RWPE2 (cell line): ENCODE measurements around the gene BCL2L11.

Source experiments
- ATAC-seq: fragments of 200-7000 bp; cut with Tn5 transposase; 3 replicates; pipeline ENCODE4 v1.9.1; 2021; ENCODE audit warnings: low read depth
- DNase-seq: peaks from one replicate; pipeline ENCODE4 v3.0.0-alpha.2; 2020; ENCODE audit warnings: low spot score
- H3K27ac ChIP-seq: fragments of 450-650 bp; 2 replicates; pipeline ENCODE4 v1.5.1; 2017; ENCODE audit warnings: mild to moderate bottlenecking; ENCODE audit not compliant: poor library complexity, severe bottlenecking
- H3K27me3 ChIP-seq: fragments of 250-450 bp; sonication (Bioruptor Pico); 2 replicates; pipeline ENCODE4 v1.5.1; 2021; ENCODE audit warnings: mild to moderate bottlenecking, moderate library complexity; ENCODE audit not compliant: insufficient read depth, poor library complexity, severe bottlenecking
- H3K36me3 ChIP-seq: fragments of 250-450 bp; sonication (Bioruptor Pico); 2 replicates; pipeline ENCODE4 v1.5.1; 2020; ENCODE audit warnings: low read depth, mild to moderate bottlenecking, moderate library complexity
- H3K4me1 ChIP-seq: fragments of 250-450 bp; sonication (Bioruptor Pico); 2 replicates; pipeline ENCODE4 v1.5.1; 2021; ENCODE audit warnings: mild to moderate bottlenecking, moderate library complexity; ENCODE audit not compliant: insufficient read depth, poor library complexity, severe bottlenecking
- H3K4me3 ChIP-seq: fragments of 250-450 bp; sonication (Bioruptor Pico); 2 replicates; pipeline ENCODE4 v1.5.1; 2021; ENCODE audit warnings: mild to moderate bottlenecking, moderate library complexity; ENCODE audit not compliant: severe bottlenecking
- H3K9me3 ChIP-seq: fragments of 250-450 bp; sonication (Bioruptor Pico); 2 replicates; pipeline ENCODE4 v1.5.1; 2021; ENCODE audit warnings: mild to moderate bottlenecking, moderate library complexity; ENCODE audit not compliant: severe bottlenecking
- TF ChIP-seq, protein P1 (sequence below): fragments of 450-650 bp; IDR thresholded peaks from one replicate; pipeline ENCODE4 v1.5.1; 2017; ENCODE audit warnings: mild to moderate bottlenecking, moderate library complexity; ENCODE audit not compliant: poor library complexity, severe bottlenecking

BCL2L11 gene

DNA sequence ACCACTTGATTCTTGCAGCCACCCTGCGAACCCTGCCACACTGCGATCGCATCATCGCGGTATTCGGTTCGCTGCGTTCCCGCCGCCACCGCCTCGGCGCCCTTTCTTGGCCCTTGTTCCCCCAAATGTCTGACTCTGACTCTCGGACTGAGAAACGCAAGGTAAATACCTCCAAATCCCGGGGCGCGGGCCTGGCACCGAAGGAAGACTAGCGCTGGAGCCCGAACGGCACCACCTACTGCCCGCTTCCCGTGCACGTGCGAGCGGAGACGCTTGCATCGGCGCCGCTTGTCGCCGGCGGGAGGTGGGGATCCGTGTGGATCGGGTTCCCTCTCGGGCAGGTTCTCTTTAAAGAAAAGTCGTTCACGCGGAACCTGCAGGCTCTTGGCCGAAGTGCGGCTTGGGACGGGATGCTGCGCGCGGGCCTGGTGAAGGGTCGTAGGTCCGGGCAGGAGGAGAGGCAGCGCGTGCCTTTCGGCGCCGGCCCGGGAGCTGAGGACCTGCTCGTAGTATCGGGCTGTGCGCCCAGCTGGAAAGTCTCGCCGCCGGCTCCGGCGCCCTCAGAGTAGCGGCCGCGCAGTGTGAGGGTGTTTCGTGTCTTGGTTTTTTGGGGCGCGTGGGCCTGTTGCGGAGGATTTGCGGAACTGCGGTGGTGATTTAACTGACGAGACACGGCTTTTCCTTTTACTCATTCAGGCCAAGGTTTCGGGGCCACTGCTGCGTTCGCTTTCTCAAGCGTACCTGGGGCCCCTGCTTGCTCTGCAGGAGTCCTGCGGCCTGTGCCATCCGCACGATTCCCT, 514 bp downstream of the BCL2L11 start:
- peak; percentile 64 for DNase-seq
- Histone ChIP-seq H3K9me3 (no peaks in the 10 kb centered on the region), H3K27ac (peak overlapping the region; percentile 54), H3K27me3 (no peaks in the 10 kb centered on the region), H3K36me3 (peaks cover 13% of the 10 kb centered on the region), H3K4me3 (peak overlapping the region; percentile 81), H3K4me1 (no peaks in the 10 kb centered on the region)
- peak; percentile 3; the same call in 1 of the 3 replicates for ATAC-seq
- TF ChIP-seq, protein P1, sequence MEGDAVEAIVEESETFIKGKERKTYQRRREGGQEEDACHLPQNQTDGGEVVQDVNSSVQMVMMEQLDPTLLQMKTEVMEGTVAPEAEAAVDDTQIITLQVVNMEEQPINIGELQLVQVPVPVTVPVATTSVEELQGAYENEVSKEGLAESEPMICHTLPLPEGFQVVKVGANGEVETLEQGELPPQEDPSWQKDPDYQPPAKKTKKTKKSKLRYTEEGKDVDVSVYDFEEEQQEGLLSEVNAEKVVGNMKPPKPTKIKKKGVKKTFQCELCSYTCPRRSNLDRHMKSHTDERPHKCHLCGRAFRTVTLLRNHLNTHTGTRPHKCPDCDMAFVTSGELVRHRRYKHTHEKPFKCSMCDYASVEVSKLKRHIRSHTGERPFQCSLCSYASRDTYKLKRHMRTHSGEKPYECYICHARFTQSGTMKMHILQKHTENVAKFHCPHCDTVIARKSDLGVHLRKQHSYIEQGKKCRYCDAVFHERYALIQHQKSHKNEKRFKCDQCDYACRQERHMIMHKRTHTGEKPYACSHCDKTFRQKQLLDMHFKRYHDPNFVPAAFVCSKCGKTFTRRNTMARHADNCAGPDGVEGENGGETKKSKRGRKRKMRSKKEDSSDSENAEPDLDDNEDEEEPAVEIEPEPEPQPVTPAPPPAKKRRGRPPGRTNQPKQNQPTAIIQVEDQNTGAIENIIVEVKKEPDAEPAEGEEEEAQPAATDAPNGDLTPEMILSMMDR, result no peak

- peak; percentile 68 for ATAC-seq
- H3K9me3 ChIP-seq, result no peaks in the 10 kb centered on the region
- peaks cover 13% of the 10 kb centered on the region for H3K36me3 ChIP-seq
- H3K4me1 ChIP-seq, result no peaks in the 10 kb centered on the region
- peak overlapping the region; percentile 54 for H3K27ac ChIP-seq
- TF ChIP-seq, protein P1, result no peak
- H3K4me3 ChIP-seq, result peak overlapping the region; percentile 81
- peak; percentile 81 for DNase-seq
- no peaks in the 10 kb centered on the region for H3K27me3 ChIP-seq
Measured at GRCh38 chr2:111121828-111122630, 1.3 kb downstream of the BCL2L11 start.

DNA sequence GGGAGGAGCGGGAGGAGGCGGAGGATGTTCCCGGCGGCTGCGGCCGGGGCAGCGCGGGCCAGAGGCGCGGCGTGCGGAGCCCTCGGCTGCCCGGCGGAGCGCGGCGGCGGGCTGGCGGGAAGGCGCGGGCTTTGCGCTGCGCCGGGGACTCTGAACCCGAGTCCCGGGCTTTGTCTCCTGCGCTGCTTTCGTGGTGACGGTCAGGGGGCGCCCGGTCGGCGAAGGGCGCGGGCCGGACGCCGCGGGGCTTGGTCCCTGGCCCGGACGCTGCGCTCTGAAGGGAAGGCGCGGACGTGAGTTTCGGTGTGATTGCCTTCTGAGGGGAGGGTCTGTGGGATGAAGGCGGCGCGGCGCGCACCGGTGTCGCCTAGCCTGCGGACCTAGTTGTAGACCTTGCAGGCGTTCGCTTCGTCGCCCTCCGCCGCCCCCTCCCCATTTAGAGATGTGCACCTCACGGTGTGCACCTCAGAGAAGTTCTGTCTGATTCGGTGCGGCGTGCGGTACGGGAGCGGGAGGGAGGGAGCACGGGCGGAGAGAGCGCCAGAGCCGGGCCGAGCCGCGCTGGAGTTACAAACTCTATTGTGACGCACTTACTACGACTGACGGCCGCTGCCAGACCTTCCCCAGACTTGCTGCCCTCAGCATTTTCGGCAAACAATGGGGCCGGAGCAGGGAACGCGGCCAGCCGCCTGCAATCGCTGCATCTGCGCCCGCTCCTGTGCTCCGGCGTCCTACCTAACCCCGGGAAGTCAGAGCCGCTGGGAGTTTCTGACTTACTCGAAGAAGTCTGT, 2.1 kb downstream of the BCL2L11 start:
- DNase-seq (peak; percentile 77), ATAC-seq (peak; percentile 44)
- Histone ChIP-seq H3K36me3 (peaks cover 16% of the 10 kb centered on the region), H3K9me3 (no peaks in the 10 kb centered on the region), H3K27me3 (no peaks in the 10 kb centered on the region), H3K27ac (peak overlapping the region; percentile 54), H3K4me1 (no peaks in the 10 kb centered on the region), H3K4me3 (peak overlapping the region; percentile 81)
- TF ChIP-seq, protein P1, result no peak

- H3K27me3 ChIP-seq, result no peaks in the 10 kb centered on the region
- DNase-seq (no peak), ATAC-seq (no peak)
- no peaks in the 10 kb centered on the region for H3K9me3 ChIP-seq
- peaks cover 22% of the 10 kb centered on the region for H3K36me3 ChIP-seq
- TF ChIP-seq, protein P1, result no peak
- H3K4me3 ChIP-seq, result no peak overlapping the region
- no peaks in the 10 kb centered on the region for H3K4me1 ChIP-seq
- no peak overlapping the region for H3K27ac ChIP-seq
Measured at GRCh38 chr2:111123751-111124150, 3.0 kb downstream of the BCL2L11 start.
